GM23338 (cell line): ENCODE results near the gene FFAR2.

Source experiments
- CREB1 ChIP-seq: fragments of 250-450 bp; sonication (Bioruptor Pico); IDR thresholded peaks from 2 replicates; pipeline ENCODE4 v1.5.0; 2020; ENCODE audit warnings: low read depth, mild to moderate bottlenecking, moderate library complexity
- EZH2 ChIP-seq: fragments of 200-600 bp; sonication (generic); IDR thresholded peaks from one replicate; pipeline ENCODE4 v1.8.0; 2017; ENCODE audit warnings: antibody characterized with exemption, mild to moderate bottlenecking, low read depth; ENCODE audit not compliant: unreplicated experiment
- EZH2phosphoT487 ChIP-seq: fragments of 200-600 bp; sonication (generic); IDR thresholded peaks from one replicate; pipeline ENCODE4 v1.8.1; 2018; ENCODE audit warnings: antibody characterized with exemption; ENCODE audit not compliant: unreplicated experiment
- POLR2AphosphoS5 ChIP-seq: IDR thresholded peaks from 2 replicates; pipeline ENCODE4 v1.6.1; 2016; ENCODE audit warnings: antibody characterized with exemption, low read depth
- TF ChIP-seq, protein P1 (sequence below), 2 experiments: fragments of 200-600 bp in 1 of 2; sonication (generic) in 1 of 2; conservative IDR thresholded peaks; 2 replicates each; pipeline versions ENCODE4 v1.5.1 to v1.6.1; 2016 to 2017; ENCODE audit warnings: antibody characterized with exemption in 2 of 2, low read depth in 2 of 2, mild to moderate bottlenecking in 2 of 2, moderate library complexity in 1 of 2
- TF ChIP-seq, protein P2 (sequence below): IDR thresholded peaks from one replicate; pipeline ENCODE4 v1.6.1; 2018; ENCODE audit warnings: antibody characterized with exemption; ENCODE audit not compliant: unreplicated experiment

- TF ChIP-seq CREB1 (CRISPR knock-in tag) (no peak), EZH2 (no peak), EZH2phosphoT487 (no peak), POLR2AphosphoS5 (no peak)
- TF ChIP-seq, protein P1, sequence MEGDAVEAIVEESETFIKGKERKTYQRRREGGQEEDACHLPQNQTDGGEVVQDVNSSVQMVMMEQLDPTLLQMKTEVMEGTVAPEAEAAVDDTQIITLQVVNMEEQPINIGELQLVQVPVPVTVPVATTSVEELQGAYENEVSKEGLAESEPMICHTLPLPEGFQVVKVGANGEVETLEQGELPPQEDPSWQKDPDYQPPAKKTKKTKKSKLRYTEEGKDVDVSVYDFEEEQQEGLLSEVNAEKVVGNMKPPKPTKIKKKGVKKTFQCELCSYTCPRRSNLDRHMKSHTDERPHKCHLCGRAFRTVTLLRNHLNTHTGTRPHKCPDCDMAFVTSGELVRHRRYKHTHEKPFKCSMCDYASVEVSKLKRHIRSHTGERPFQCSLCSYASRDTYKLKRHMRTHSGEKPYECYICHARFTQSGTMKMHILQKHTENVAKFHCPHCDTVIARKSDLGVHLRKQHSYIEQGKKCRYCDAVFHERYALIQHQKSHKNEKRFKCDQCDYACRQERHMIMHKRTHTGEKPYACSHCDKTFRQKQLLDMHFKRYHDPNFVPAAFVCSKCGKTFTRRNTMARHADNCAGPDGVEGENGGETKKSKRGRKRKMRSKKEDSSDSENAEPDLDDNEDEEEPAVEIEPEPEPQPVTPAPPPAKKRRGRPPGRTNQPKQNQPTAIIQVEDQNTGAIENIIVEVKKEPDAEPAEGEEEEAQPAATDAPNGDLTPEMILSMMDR (conservative IDR thresholded peaks at IDR 0.05; ENCODE audit: low read depth in 2 of 2): no peak
- TF ChIP-seq, protein P2, sequence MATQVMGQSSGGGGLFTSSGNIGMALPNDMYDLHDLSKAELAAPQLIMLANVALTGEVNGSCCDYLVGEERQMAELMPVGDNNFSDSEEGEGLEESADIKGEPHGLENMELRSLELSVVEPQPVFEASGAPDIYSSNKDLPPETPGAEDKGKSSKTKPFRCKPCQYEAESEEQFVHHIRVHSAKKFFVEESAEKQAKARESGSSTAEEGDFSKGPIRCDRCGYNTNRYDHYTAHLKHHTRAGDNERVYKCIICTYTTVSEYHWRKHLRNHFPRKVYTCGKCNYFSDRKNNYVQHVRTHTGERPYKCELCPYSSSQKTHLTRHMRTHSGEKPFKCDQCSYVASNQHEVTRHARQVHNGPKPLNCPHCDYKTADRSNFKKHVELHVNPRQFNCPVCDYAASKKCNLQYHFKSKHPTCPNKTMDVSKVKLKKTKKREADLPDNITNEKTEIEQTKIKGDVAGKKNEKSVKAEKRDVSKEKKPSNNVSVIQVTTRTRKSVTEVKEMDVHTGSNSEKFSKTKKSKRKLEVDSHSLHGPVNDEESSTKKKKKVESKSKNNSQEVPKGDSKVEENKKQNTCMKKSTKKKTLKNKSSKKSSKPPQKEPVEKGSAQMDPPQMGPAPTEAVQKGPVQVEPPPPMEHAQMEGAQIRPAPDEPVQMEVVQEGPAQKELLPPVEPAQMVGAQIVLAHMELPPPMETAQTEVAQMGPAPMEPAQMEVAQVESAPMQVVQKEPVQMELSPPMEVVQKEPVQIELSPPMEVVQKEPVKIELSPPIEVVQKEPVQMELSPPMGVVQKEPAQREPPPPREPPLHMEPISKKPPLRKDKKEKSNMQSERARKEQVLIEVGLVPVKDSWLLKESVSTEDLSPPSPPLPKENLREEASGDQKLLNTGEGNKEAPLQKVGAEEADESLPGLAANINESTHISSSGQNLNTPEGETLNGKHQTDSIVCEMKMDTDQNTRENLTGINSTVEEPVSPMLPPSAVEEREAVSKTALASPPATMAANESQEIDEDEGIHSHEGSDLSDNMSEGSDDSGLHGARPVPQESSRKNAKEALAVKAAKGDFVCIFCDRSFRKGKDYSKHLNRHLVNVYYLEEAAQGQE: no peak
Observed at GRCh38 chr19:35458731-35459391, 10.8 kb downstream of the FFAR2 start.
